HepG2 (cell line): ENCODE data around the gene CYP4F22. TPM values are rescaled to one million over a fixed set of nuclear protein-coding genes. Genes with fewer than 3 reads are reported as not detected.

Experiments used
- ATAC-seq: fragments of 200-7000 bp; cut with Tn5 transposase; 3 replicates; pipeline ENCODE4 v1.9.1; 2020; ENCODE audit warnings: mild to moderate bottlenecking, moderate library complexity
- BruUV-seq: library from RNA; stranded (reverse); fragments of 400-500 nt; replicated peaks from 2 replicates; lab custom pipeline; 2021; lab: Mats Ljungman, UMichigan
- CTCF ChIA-PET: fragments of 300-600 bp; formaldehyde crosslinking; extraction: SDS; loops from one replicate; lab custom pipeline; 2021; ENCODE audit warnings: low total read pairs, inconsistent platforms, low intra/inter-chr PET ratio; lab: Yijun Ruan, JAX
- POLR2A ChIA-PET: fragments of 350-600 bp; sonication (Branson Sonifier 250); formaldehyde crosslinking; loops from one replicate; lab custom pipeline; 2020; ENCODE audit warnings: antibody characterized with exemption, inconsistent platforms; lab: Yijun Ruan, JAX
- DNase-seq: peaks from one replicate; pipeline ENCODE4 v3.0.0-alpha.2; 2015; ENCODE audit warnings: low spot score
- FAIRE-seq: peaks from 3 replicates; lab custom pipeline; 2011; peaks lifted over from hg19 to GRCh38; lab: Jason Lieb, UNC
- H2AFZ ChIP-seq: one replicate; pipeline ENCODE4 v1.6.1; 2011; ENCODE audit warnings: low read length, inconsistent platforms
- H3K27ac ChIP-seq: fragments of 300-600 bp; 3 replicates; pipeline ENCODE4 v1.8.0; 2011; ENCODE audit warnings: mixed run types, mild to moderate bottlenecking, mixed read lengths, low read length, inconsistent platforms; ENCODE audit not compliant: insufficient read depth; ENCODE audit errors: extremely low read length
- H3K27me3 ChIP-seq, 2 experiments: fragments of 200-600 bp in 1 of 2; 2 replicates in 1 of 2; 3 replicates in 1 of 2; pipeline versions ENCODE4 v1.6.0 to v1.8.0; 2011; ENCODE audit warnings: low read length in 2 of 2, mild to moderate bottlenecking in 2 of 2, moderate library complexity in 2 of 2, inconsistent platforms in 1 of 2; ENCODE audit not compliant: insufficient read depth in 2 of 2, control insufficient read depth in 1 of 2
- H3K36me3 ChIP-seq, 2 experiments: fragments of 200-600 bp in 1 of 2; replicated peaks in 1 of 2; 2 replicates in 1 of 2; 3 replicates in 1 of 2; pipeline versions ENCODE4 v1.5.1 to v1.8.0; 2011; ENCODE audit warnings: low read length in 2 of 2, inconsistent platforms in 1 of 2; ENCODE audit not compliant: insufficient read depth in 2 of 2, control insufficient read depth in 1 of 2
- H3K4me1 ChIP-seq: 2 replicates; pipeline ENCODE4 v1.5.1; 2012; ENCODE audit warnings: low read length, inconsistent platforms; ENCODE audit not compliant: insufficient read depth
- H3K4me2 ChIP-seq: 2 replicates; pipeline ENCODE4 v1.6.0; 2011; ENCODE audit warnings: low read depth, low read length, inconsistent platforms
- H3K4me3 ChIP-seq, 3 experiments: fragments of 200-600 bp in 1 of 3; sonication (generic), shearing (Covaris generic) in 1 of 3; replicated peaks in 1 of 3; 2 replicates each; pipeline ENCODE4 v1.5.1; 2011 to 2016; ENCODE audit warnings: low read length in 3 of 3, inconsistent platforms in 2 of 3, low read depth in 2 of 3, mild to moderate bottlenecking in 2 of 3, control low read depth in 1 of 3, mixed read lengths in 1 of 3; ENCODE audit not compliant: insufficient read depth in 1 of 3
- H3K79me2 ChIP-seq: one replicate; pipeline ENCODE4 v1.6.1; 2011; ENCODE audit warnings: low read length, inconsistent platforms; ENCODE audit not compliant: insufficient read depth
- H3K9ac ChIP-seq: 2 replicates; pipeline ENCODE4 v1.6.0; 2011; ENCODE audit warnings: mild to moderate bottlenecking, low read depth, low read length, inconsistent platforms; ENCODE audit not compliant: insufficient read depth
- H3K9me3 ChIP-seq: 2 replicates; pipeline ENCODE4 v1.5.1; 2012; ENCODE audit warnings: mild to moderate bottlenecking, low read length
- H4K20me1 ChIP-seq: 2 replicates; pipeline ENCODE4 v1.6.0; 2011; ENCODE audit warnings: inconsistent platforms, mild to moderate bottlenecking, low read length, moderate library complexity; ENCODE audit not compliant: insufficient read depth
- DNMT3B ChIP-seq: conservative IDR thresholded peaks from 2 replicates; pipeline ENCODE4 v1.6.1; 2016; ENCODE audit warnings: missing biosample characterization, control low read depth
- NCOA5 ChIP-seq: sonication (generic); formaldehyde crosslinking; IDR thresholded peaks from 2 replicates; pipeline ENCODE4 v1.4.0; 2020; ENCODE audit warnings: missing genetic modification reagents
- NR1H2 ChIP-seq: sonication (generic); formaldehyde crosslinking; IDR thresholded peaks from 2 replicates; pipeline ENCODE4 v1.8.1; 2022; ENCODE audit warnings: low read depth, missing genetic modification reagents, borderline replicate concordance
- RCOR2 ChIP-seq: IDR thresholded peaks from 2 replicates; pipeline ENCODE4 v1.6.1; 2016; ENCODE audit warnings: missing biosample characterization, missing genetic modification reagents
- REXO4 ChIP-seq: sonication (generic); formaldehyde crosslinking; IDR thresholded peaks from 2 replicates; pipeline ENCODE4 v1.8.0; 2022; ENCODE audit warnings: missing genetic modification reagents, mild to moderate bottlenecking, borderline replicate concordance
- U2AF2 ChIP-seq: fragments of 200-400 bp; formaldehyde crosslinking; IDR thresholded peaks from 2 replicates; pipeline ENCODE4 v1.6.1; 2017; ENCODE audit warnings: low read depth, mild to moderate bottlenecking, low read length
- ZNF260 ChIP-seq: sonication (generic); formaldehyde crosslinking; IDR thresholded peaks from 2 replicates; pipeline ENCODE4 v1.4.0; 2020; ENCODE audit warnings: missing genetic modification reagents, low read depth, mild to moderate bottlenecking, borderline replicate concordance
- ZNF335 ChIP-seq: sonication (generic); formaldehyde crosslinking; IDR thresholded peaks from 2 replicates; pipeline ENCODE4 v1.4.0; 2020; ENCODE audit warnings: missing genetic modification reagents
- ZNF547 ChIP-seq: sonication (generic); formaldehyde crosslinking; IDR thresholded peaks from 2 replicates; pipeline ENCODE4 v1.5.1; 2020; ENCODE audit warnings: mild to moderate bottlenecking, missing genetic modification reagents
- ZNF614 ChIP-seq: IDR thresholded peaks from 2 replicates; pipeline ENCODE4 v1.6.1; 2018; ENCODE audit warnings: missing biosample characterization, missing genetic modification reagents, inconsistent platforms, borderline replicate concordance
- ZNF652 ChIP-seq: IDR thresholded peaks from 2 replicates; pipeline ENCODE4 v1.6.1; 2016; ENCODE audit warnings: low read depth, borderline replicate concordance
- ZNF749 ChIP-seq: sonication (generic); formaldehyde crosslinking; IDR thresholded peaks from 2 replicates; pipeline ENCODE4 v1.8.0; 2022; ENCODE audit warnings: mild to moderate bottlenecking, missing genetic modification reagents, moderate library complexity, borderline replicate concordance
- ZSCAN20 ChIP-seq: sonication (generic); formaldehyde crosslinking; IDR thresholded peaks from 2 replicates; pipeline ENCODE4 v1.4.0; 2020; ENCODE audit warnings: missing genetic modification reagents, mild to moderate bottlenecking, borderline replicate concordance
- WGBS: methylation state at CpG from one replicate; pipeline ENCODE4 v1.1.6; 2017; ENCODE audit warnings: low lambda C conversion rate; 5-methylcytosine and 5-hydroxymethylcytosine counted together
- in situ Hi-C: cut with HindIII; loops from 2 replicates; pipeline ENCODE4 v1.10.0; 2017; ENCODE audit warnings: low pct_unique_long_range_greater_than_20kb; ENCODE audit not compliant: extremely low pct_ligation_motif_present
- intact Hi-C: fragments of 100-400 bp; cut with micrococcal nuclease; formaldehyde crosslinking; loops from one replicate; pipeline ENCODE4 v1.10.0; 2022; ENCODE audit not compliant: unreplicated experiment
- polyA plus RNA-seq, 8 experiments: library from polyadenylated mRNA; depleted of rRNA in 3 of 8; stranded (reverse) in 7 of 8; unstranded in 1 of 8; fragments of >200 nt; fragmentation: Illumina TruSeq in 4 of 8; extraction: Trizol in 4 of 8; gene quantifications; 2 replicates each; pipeline versions ENCODE4 v1.2.1 to v1.2.3, GENCODE V29; 2011 to 2016; ENCODE audit warnings: low read depth in 4 of 8, missing spikeins in 1 of 8, mixed read lengths in 1 of 8; ENCODE audit not compliant: insufficient read depth in 1 of 8
- total RNA-seq, 5 experiments: library from RNA; depleted of rRNA; stranded (reverse); fragments of >200 nt; fragmentation: Illumina TruSeq; extraction: Trizol; gene quantifications; 2 replicates each; pipeline ENCODE4 v1.2.3, GENCODE V29; 2016; ENCODE audit warnings: low read depth in 1 of 5
- TF ChIP-seq, protein P1 (sequence below): sonication (generic); formaldehyde crosslinking; IDR thresholded peaks from 2 replicates; pipeline ENCODE4 v1.4.0; 2020; ENCODE audit warnings: mild to moderate bottlenecking, missing genetic modification reagents
- TF ChIP-seq, protein P2 (sequence below): IDR thresholded peaks from 2 replicates; pipeline ENCODE4 v1.6.1; 2016; ENCODE audit warnings: missing compliant biosample characterization, missing genetic modification reagents, borderline replicate concordance
- TF ChIP-seq, protein P3 (sequence below): sonication (generic); formaldehyde crosslinking; IDR thresholded peaks from 2 replicates; pipeline ENCODE4 v1.5.0; 2020; ENCODE audit warnings: mild to moderate bottlenecking, missing genetic modification reagents

CYP4F22 gene
- total and polyA plus RNA-seq, 2 of the 13 experiments (the other 11 are each of a cell fraction or from before 2014, with no cell fraction given) = 0.05 TPM; not detected in 1

DNA sequence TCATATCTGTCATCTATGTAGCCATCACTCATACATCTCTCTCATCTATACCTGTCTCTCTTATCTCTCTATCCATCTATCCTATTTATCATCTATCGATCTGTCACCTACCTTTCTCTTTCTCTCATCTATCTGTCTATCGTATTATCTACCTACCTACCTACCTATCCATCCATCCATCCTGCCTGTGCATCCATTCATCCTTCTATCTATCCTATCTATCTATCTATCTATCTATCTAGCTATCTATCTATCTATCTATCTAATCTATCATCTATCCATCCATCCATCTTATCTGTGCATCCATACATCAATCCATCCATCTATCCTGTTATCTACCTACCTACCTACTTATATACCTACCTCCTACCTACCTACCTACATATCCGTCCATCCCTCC lies 62.1 kb downstream of the CYP4F22 start:
- no peak overlapping the region for H3K4me2 ChIP-seq
- no peak for DNase-seq
- in situ Hi-C loops = loop anchor here (25.0 kb wide), 1 partner anchor 483 kb away; the partner anchor contains the start of gene OR1I1
- no peaks in the 10 kb centered on the region for H3K79me2 ChIP-seq
- ChIA-PET POLR2A (no interaction called here), CTCF (no interaction called here)
- H3K4me1 ChIP-seq = 0 out of 2 replicates have a peak, but pooled peaks cover 6% of the 10 kb centered on the region
- no peak overlapping the region for H3K4me3 ChIP-seq
- H3K9me3 ChIP-seq = no peaks in the 10 kb centered on the region
- no peaks in the 10 kb centered on the region for H3K27me3 ChIP-seq
- H3K9ac ChIP-seq = no peak overlapping the region
- no peak for ATAC-seq
- BruUV-seq = no TSS peak
- WGBS = 51% methylated on average over 3 of the region's 3 CpGs
- intact Hi-C loops = no loop called here
- no peaks in the 10 kb centered on the region for H3K36me3 ChIP-seq
- FAIRE-seq = no peak
- H2AFZ ChIP-seq = no peak overlapping the region
- H3K27ac ChIP-seq = no peak overlapping the region
- H4K20me1 ChIP-seq = no peaks in the 10 kb centered on the region
- TF ChIP-seq, protein P1, sequence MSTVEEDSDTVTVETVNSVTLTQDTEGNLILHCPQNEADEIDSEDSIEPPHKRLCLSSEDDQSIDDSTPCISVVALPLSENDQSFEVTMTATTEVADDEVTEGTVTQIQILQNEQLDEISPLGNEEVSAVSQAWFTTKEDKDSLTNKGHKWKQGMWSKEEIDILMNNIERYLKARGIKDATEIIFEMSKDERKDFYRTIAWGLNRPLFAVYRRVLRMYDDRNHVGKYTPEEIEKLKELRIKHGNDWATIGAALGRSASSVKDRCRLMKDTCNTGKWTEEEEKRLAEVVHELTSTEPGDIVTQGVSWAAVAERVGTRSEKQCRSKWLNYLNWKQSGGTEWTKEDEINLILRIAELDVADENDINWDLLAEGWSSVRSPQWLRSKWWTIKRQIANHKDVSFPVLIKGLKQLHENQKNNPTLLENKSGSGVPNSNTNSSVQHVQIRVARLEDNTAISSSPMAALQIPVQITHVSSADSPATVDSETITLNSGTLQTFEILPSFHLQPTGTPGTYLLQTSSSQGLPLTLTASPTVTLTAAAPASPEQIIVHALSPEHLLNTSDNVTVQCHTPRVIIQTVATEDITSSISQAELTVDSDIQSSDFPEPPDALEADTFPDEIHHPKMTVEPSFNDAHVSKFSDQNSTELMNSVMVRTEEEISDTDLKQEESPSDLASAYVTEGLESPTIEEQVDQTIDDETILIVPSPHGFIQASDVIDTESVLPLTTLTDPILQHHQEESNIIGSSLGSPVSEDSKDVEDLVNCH (CRISPR knock-in tag) = no peak
- TF ChIP-seq ZSCAN20 (CRISPR knock-in tag) (no peak), NCOA5 (CRISPR knock-in tag) (no peak), ZNF335 (CRISPR knock-in tag) (no peak), DNMT3B (no peak), NR1H2 (no peak), ZNF614 (CRISPR knock-in tag) (no peak), U2AF2 (no peak), ZNF547 (CRISPR knock-in tag) (no peak), RCOR2 (CRISPR knock-in tag) (no peak), ZNF260 (CRISPR knock-in tag) (no peak), ZNF652 (CRISPR knock-in tag) (no peak), REXO4 (no peak), ZNF749 (CRISPR knock-in tag) (no peak)
- TF ChIP-seq, protein P2, sequence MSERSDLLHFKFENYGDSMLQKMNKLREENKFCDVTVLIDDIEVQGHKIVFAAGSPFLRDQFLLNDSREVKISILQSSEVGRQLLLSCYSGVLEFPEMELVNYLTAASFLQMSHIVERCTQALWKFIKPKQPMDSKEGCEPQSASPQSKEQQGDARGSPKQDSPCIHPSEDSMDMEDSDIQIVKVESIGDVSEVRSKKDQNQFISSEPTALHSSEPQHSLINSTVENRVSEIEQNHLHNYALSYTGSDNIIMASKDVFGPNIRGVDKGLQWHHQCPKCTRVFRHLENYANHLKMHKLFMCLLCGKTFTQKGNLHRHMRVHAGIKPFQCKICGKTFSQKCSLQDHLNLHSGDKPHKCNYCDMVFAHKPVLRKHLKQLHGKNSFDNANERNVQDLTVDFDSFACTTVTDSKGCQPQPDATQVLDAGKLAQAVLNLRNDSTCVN = no peak
- TF ChIP-seq, protein P3, sequence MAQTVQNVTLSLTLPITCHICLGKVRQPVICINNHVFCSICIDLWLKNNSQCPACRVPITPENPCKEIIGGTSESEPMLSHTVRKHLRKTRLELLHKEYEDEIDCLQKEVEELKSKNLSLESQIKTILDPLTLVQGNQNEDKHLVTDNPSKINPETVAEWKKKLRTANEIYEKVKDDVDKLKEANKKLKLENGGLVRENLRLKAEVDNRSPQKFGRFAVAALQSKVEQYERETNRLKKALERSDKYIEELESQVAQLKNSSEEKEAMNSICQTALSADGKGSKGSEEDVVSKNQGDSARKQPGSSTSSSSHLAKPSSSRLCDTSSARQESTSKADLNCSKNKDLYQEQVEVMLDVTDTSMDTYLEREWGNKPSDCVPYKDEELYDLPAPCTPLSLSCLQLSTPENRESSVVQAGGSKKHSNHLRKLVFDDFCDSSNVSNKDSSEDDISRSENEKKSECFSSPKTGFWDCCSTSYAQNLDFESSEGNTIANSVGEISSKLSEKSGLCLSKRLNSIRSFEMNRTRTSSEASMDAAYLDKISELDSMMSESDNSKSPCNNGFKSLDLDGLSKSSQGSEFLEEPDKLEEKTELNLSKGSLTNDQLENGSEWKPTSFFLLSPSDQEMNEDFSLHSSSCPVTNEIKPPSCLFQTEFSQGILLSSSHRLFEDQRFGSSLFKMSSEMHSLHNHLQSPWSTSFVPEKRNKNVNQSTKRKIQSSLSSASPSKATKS (CRISPR knock-in tag) = no peak
